GM12878 (cell line): ENCODE data around the gene SMIM13. TPM values are rescaled to one million over a fixed set of nuclear protein-coding genes. Genes with fewer than 3 reads are reported as not detected.

Experiments
- ATAC-seq: fragments of 200-7000 bp; cut with Tn5 transposase; 3 replicates; pipeline ENCODE4 v1.9.1; 2020; ENCODE audit warnings: mild to moderate bottlenecking, moderate library complexity
- BruUV-seq: library from RNA; stranded (reverse); fragments of 400-500 nt; replicated peaks from 2 replicates; lab custom pipeline; 2021; lab: Mats Ljungman, UMichigan
- CTCF ChIA-PET: fragments of 300-600 bp; sonication (Branson Sonifier 250); formaldehyde crosslinking; extraction: SDS; loops from one replicate; lab custom pipeline; 2021; ENCODE audit warnings: inconsistent platforms; lab: Yijun Ruan, JAX
- POLR2A ChIA-PET: fragments of 350-600 bp; formaldehyde crosslinking; extraction: SDS; loops from one replicate; lab custom pipeline; 2021; ENCODE audit warnings: inconsistent platforms; lab: Charles Lee
- RAD21 ChIA-PET: fragments of 300-600 bp; sonication (Branson Sonifier 250); formaldehyde crosslinking; loops from one replicate; lab custom pipeline; 2023; ENCODE audit warnings: antibody characterized with exemption; ENCODE audit not compliant: unreplicated experiment; lab: Charles Lee
- SMC1A ChIA-PET: fragments of 300-600 bp; sonication (Branson Sonifier 250); formaldehyde crosslinking; loops from one replicate; lab custom pipeline; 2023; ENCODE audit not compliant: unreplicated experiment, uncharacterized antibody; lab: Charles Lee
- DNase-seq: peaks from one replicate; pipeline ENCODE4 v3.0.0-alpha.2; 2011; ENCODE audit warnings: low read depth, low spot score
- FAIRE-seq: peaks from 3 replicates; lab custom pipeline; 2011; peaks lifted over from hg19 to GRCh38; lab: Jason Lieb, UNC
- H2AFZ ChIP-seq: 2 replicates; pipeline ENCODE4 v1.6.0; 2011; ENCODE audit warnings: low read depth, low read length, control low read depth; ENCODE audit not compliant: control insufficient read depth
- H3K27ac ChIP-seq: 2 replicates; pipeline ENCODE4 v1.5.1; 2011; ENCODE audit warnings: control low read depth; ENCODE audit not compliant: control insufficient read depth, insufficient read depth
- H3K27me3 ChIP-seq, 2 experiments: replicated peaks in 1 of 2; 2 replicates each; pipeline versions ENCODE4 v1.6.0 to v1.6.1; 2011; ENCODE audit warnings: low read length in 1 of 2; ENCODE audit not compliant: control insufficient read depth in 2 of 2, insufficient read depth in 2 of 2
- H3K36me3 ChIP-seq, 2 experiments: 2 replicates each; pipeline ENCODE4 v1.5.1; 2011; ENCODE audit warnings: low read length in 1 of 2; ENCODE audit not compliant: control insufficient read depth in 2 of 2, insufficient read depth in 2 of 2
- H3K4me1 ChIP-seq: 2 replicates; pipeline ENCODE4 v1.6.1; 2011; ENCODE audit warnings: mild to moderate bottlenecking, low read length, moderate library complexity, mixed read lengths; ENCODE audit not compliant: control insufficient read depth, insufficient read depth
- H3K4me2 ChIP-seq: 2 replicates; pipeline ENCODE4 v1.6.0; 2011; ENCODE audit warnings: control low read depth; ENCODE audit not compliant: control insufficient read depth, insufficient read depth
- H3K4me3 ChIP-seq: fragments of 200-600 bp; sonication (generic); 2 replicates; pipeline ENCODE4 v1.5.1; 2016
- H3K79me2 ChIP-seq: 2 replicates; pipeline ENCODE4 v1.6.0; 2011; ENCODE audit warnings: low read length; ENCODE audit not compliant: control insufficient read depth, insufficient read depth
- H3K9ac ChIP-seq: 2 replicates; pipeline ENCODE4 v1.8.0; 2011; ENCODE audit warnings: low read length, control low read depth, mixed read lengths; ENCODE audit not compliant: control insufficient read depth, insufficient read depth
- H3K9me3 ChIP-seq: replicated peaks from 3 replicates; pipeline ENCODE4 v1.5.1; 2011; ENCODE audit warnings: mild to moderate bottlenecking, low read length; ENCODE audit not compliant: control insufficient read depth, insufficient read depth
- H4K20me1 ChIP-seq: 2 replicates; pipeline ENCODE4 v1.6.0; 2011; ENCODE audit not compliant: control insufficient read depth, insufficient read depth
- E4F1 ChIP-seq: fragments of 450-650 bp; IDR thresholded peaks from 2 replicates; pipeline ENCODE4 v1.6.1; 2018; ENCODE audit warnings: borderline replicate concordance, mild to moderate bottlenecking; ENCODE audit not compliant: partially characterized antibody
- ESRRA ChIP-seq: IDR thresholded peaks from 2 replicates; pipeline ENCODE4 v1.6.1; 2012; ENCODE audit warnings: mild to moderate bottlenecking, low read length, improper control_type of control experiment
- HCFC1 ChIP-seq: fragments of 150-350 bp; IDR thresholded peaks from 2 replicates; pipeline ENCODE4 v1.6.1; 2014; ENCODE audit warnings: low read length
- NFIC ChIP-seq: IDR thresholded peaks from 2 replicates; pipeline ENCODE4 v1.6.1; 2012; ENCODE audit warnings: low read depth, mild to moderate bottlenecking, inconsistent platforms, low read length, moderate library complexity
- ZNF207 ChIP-seq: fragments of 450-650 bp; IDR thresholded peaks from 2 replicates; pipeline ENCODE4 v1.6.1; 2014; ENCODE audit warnings: antibody characterized with exemption, mild to moderate bottlenecking, borderline replicate concordance
- WGBS: methylation state at CpG from one replicate; pipeline ENCODE4 v1.1.6; 2016; ENCODE audit warnings: low lambda C conversion rate; ENCODE audit not compliant: insufficient replicate concordance, insufficient coverage; ENCODE audit errors: missing lambda C conversion rate; 5-methylcytosine and 5-hydroxymethylcytosine counted together
- in situ Hi-C: fragments of 300-500 bp; cut with MboI; formaldehyde crosslinking; loops from 9 replicates; pipeline ENCODE4 v1.14.3; 2018; ENCODE audit warnings: mixed read lengths
- intact Hi-C: fragments of 100-400 bp; cut with micrococcal nuclease; formaldehyde crosslinking; loops from one replicate; pipeline ENCODE4 v1.14.2; 2022; ENCODE audit not compliant: unreplicated experiment
- polyA plus RNA-seq, 11 experiments: library from polyadenylated mRNA; depleted of rRNA in 4 of 11; unstranded in 6 of 11; stranded (reverse) in 5 of 11; fragments of >200 nt; fragmentation: Nextera tagmentation in 4 of 11; fragmentation: Illumina TruSeq in 1 of 11; extraction: Ambion mirVana in 4 of 11; extraction: Trizol in 1 of 11; gene quantifications; 1 replicate in 1 of 11; 2 replicates in 10 of 11; pipeline versions ENCODE4 v1.2.1 to v1.2.3, GENCODE V29; 2011 to 2016; ENCODE audit warnings: inconsistent platforms in 2 of 11, missing spikeins in 2 of 11, low read depth in 1 of 11
- total RNA-seq, 4 experiments: library from RNA; depleted of rRNA in 3 of 4; stranded (reverse); fragments of >200 nt in 3 of 4; fragmentation: Illumina TruSeq in 1 of 4; extraction: Trizol in 1 of 4; gene quantifications; 2 replicates each; pipeline versions ENCODE4 v1.2.1 to v1.2.3, GENCODE V29; 2013 to 2021

The SMIM13 gene
- total and polyA plus RNA-seq, 10 of the 15 experiments (the other 5 are each of a cell fraction or from before 2014, with no cell fraction given), result 2.0 to 8.5 (median 4.7) TPM

GRCh38 chr6:11140056-11140455 lies 46.4 kb downstream of the SMIM13 start:
- WGBS, result 76% methylated on average over 3 of the region's 3 CpGs
- Histone ChIP-seq H3K27ac (no peak overlapping the region), H3K27me3 (no peaks in the 10 kb centered on the region), H3K9ac (no peak overlapping the region), H2AFZ (no peak overlapping the region), H3K4me2 (no peak overlapping the region), H3K79me2 (no peaks in the 10 kb centered on the region), H3K36me3 (peaks cover 4 to 5% of the 10 kb centered on the region in 2 experiments), H3K4me1 (peaks cover 8% of the 10 kb centered on the region; the same call in 1 of the 2 replicates), H3K9me3 (no peaks in the 10 kb centered on the region), H4K20me1 (no peaks in the 10 kb centered on the region), H3K4me3 (no peak overlapping the region)
- no peak for ATAC-seq
- TF ChIP-seq E4F1, result no peak
- TF ChIP-seq NFIC, result no peak
- TF ChIP-seq HCFC1, result no peak
- no peak for TF ChIP-seq ESRRA
- no peak for TF ChIP-seq ZNF207
- intact Hi-C loops (loop anchor here (5.0 kb wide), 2 partner anchors 182 to 188 kb away; no protein-coding TSS in a partner anchor), in situ Hi-C loops (loop anchor here (5.0 to 10.0 kb wide), 2 partner anchors 357 to 435 kb away; no protein-coding TSS in a partner anchor)
- ChIA-PET RAD21 (interaction anchor here (2.7 kb wide), 1 partner anchor 356 kb away, joined by 19 read pairs; no protein-coding TSS in a partner anchor), POLR2A (interaction anchor here (0.9 kb wide), 1 partner anchor 442 kb away, joined by 3 read pairs; no protein-coding TSS in a partner anchor), SMC1A (interaction anchor here (0.6 to 1.9 kb wide), 4 partner anchors 11 to 435 kb away, joined by 3 to 7 read pairs (median 4); no protein-coding TSS in a partner anchor), CTCF (interaction anchor here (0.9 to 1.2 kb wide), 2 partner anchors 355 to 356 kb away, joined by 3 to 7 read pairs; no protein-coding TSS in a partner anchor)
- no TSS peak for BruUV-seq
- FAIRE-seq, result no peak
- DNase-seq, result no peak
